Stomach (tissue), 9 donors: Measurements from ENCODE around the gene OSBPL2. TPM values are rescaled to one million over a fixed set of nuclear protein-coding genes. Genes with fewer than 3 reads are reported as not detected.
A peak's percentile ranks its signal among the peaks of the same experiment; 100 is the strongest.

ENCODE experiments used
- DNase-seq, 2 donors: peaks; one replicate each; pipeline versions ENCODE4 v3.0.0 to v3.0.0-alpha.2; 2013 to 2019
- H3K27ac ChIP-seq, 5 donors: fragments of 200-600 bp in 4 of 5; sonication (generic) in 4 of 5; one replicate each; pipeline ENCODE4 v1.5.1; 2013 to 2019; ENCODE audit warnings: mild to moderate bottlenecking in 1 of 5, moderate library complexity in 1 of 5
- H3K27me3 ChIP-seq, 3 donors: fragments of 200-600 bp; sonication (generic); one replicate each; pipeline ENCODE4 v1.5.1; 2017 to 2019; ENCODE audit warnings: mixed run types in 1 of 3
- H3K36me3 ChIP-seq, 4 donors: fragments of 200-600 bp; sonication (generic); 1 replicate in 3 of 4; 2 replicates in 1 of 4; pipeline ENCODE4 v1.5.1; 2016 to 2019
- H3K4me1 ChIP-seq, 4 donors: fragments of 200-600 bp; sonication (generic); one replicate each; pipeline ENCODE4 v1.5.1; 2016 to 2019
- H3K4me3 ChIP-seq, 4 donors: fragments of 200-600 bp; sonication (generic) in 3 of 4; one replicate each; pipeline ENCODE4 v1.5.1; 2016 to 2019; ENCODE audit warnings: mild to moderate bottlenecking in 1 of 4
- H3K9me3 ChIP-seq, 4 donors: fragments of 200-600 bp; sonication (generic); one replicate each; pipeline ENCODE4 v1.5.1; 2016 to 2019
- EP300 ChIP-seq: sonication (generic); formaldehyde crosslinking; IDR thresholded peaks from one replicate; pipeline ENCODE4 v1.6.1; 2017; ENCODE audit warnings: antibody characterized with exemption
- POLR2A ChIP-seq, 4 donors: fragments of 450-650 bp; IDR thresholded peaks; one replicate each; pipeline ENCODE4 v1.6.1; 2016; ENCODE audit warnings: antibody characterized with exemption in 4 of 4, control low read depth in 2 of 4, mild to moderate bottlenecking in 1 of 4, moderate library complexity in 1 of 4
- POLR2AphosphoS5 ChIP-seq, 3 donors: sonication (generic); formaldehyde crosslinking; IDR thresholded peaks; one replicate each; pipeline ENCODE4 v1.6.1; 2016; ENCODE audit warnings: antibody characterized with exemption in 3 of 3
- WGBS, 5 donors: extraction: QIAGEN DNeasy Blood & Tissue Kit in 3 of 5; methylation state at CpG; one replicate each; pipeline versions ENCODE4 v1.1.5 to v1.1.7; 2013 to 2018; 5-methylcytosine and 5-hydroxymethylcytosine counted together
- intact Hi-C: fragments of 100-400 bp; cut with DNase I; formaldehyde crosslinking; loops from one replicate; pipeline ENCODE4 v1.15.1; 2023; ENCODE audit warnings: low total_unique reads
- polyA plus RNA-seq, 3 donors: library from polyadenylated mRNA; stranded (reverse); fragments of 200-250 nt; gene quantifications; one replicate each; pipeline ENCODE4 v1.2.3, GENCODE V29; 2013
- total RNA-seq, 5 donors: library from RNA; depleted of rRNA; stranded (reverse); fragments of >200 nt; gene quantifications; one replicate each; pipeline versions ENCODE4 v1.1.0 to v1.2.3, GENCODE V29; 2014 to 2016
- TF ChIP-seq, protein P1 (sequence below), 7 experiments: fragments of 450-650 bp in 4 of 7; fragments of 200-600 bp in 3 of 7; sonication (generic) in 3 of 7; IDR thresholded peaks; one replicate each; pipeline ENCODE4 v1.5.1; 2016 to 2019; ENCODE audit warnings: antibody characterized with exemption in 7 of 7, control low read depth in 2 of 7, mild to moderate bottlenecking in 1 of 7
- donor health status: healthy with polysubstance abuse.
- donor health status: Bipolar disorder and iron deficiency.
- donor health status: healthy.

Gene OSBPL2
- total and polyA plus RNA-seq, 8 donors = 15.1 to 83.4 (median 36.7) TPM

DNA sequence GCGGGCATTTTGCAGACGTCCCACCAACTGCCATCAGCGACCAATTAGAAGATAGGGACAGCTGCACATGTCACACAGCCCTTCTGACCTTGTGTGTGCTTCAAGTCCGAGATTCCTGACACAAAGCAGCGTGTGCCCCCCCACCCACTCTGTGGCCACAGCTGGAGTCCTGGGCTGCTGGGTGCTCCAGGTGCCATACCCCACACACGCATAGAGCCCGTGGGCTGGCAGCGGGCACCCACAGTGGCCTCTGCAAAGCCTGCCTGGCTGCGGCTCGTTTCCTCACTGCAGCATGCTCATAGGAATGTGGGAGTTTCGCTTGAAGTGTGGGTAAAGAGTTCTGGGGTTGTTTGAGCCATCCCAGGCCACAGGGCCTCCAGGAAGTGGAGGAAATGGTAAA is 62.0 kb downstream of the OSBPL2 start:
- intact Hi-C loops = loop anchor here (5.0 kb wide), 1 partner anchor 82 kb away; no protein-coding TSS in a partner anchor

DNA sequence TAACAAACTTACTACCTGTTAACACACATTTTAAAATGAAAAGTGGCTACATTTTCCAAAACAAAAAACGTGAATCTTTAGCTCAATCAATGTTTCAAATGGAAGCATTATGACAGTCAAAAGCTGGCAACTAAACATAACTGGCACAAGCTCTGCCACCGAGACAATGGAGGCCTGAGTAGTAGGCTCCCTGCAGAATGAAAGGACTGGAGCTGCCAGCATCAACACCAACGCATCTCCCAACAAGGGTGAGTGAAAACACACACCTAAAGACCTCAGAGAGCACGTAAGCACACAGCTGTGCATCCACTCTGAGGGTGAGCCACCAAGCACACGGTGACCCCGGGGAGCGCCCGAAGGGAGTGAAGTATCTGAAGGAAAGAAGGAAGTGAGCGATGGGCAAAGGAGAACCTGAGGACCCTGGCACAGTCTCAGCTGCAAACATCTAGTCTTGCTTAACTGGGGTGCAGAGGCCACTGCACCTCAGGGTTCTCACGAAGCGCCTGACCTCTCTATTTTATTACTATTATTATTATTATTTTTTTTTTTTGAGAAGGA is 62.9 kb downstream of the OSBPL2 start:
- Histone ChIP-seq H3K4me3 (no peak overlapping the region), H3K27me3 (no peaks in the 10 kb centered on the region), H3K36me3 (peaks cover 16 to 51% (median 48%) of the 10 kb centered on the region in 4 donors), H3K4me1 (peaks cover 26 to 41% (median 34%) of the 10 kb centered on the region in 4 donors), H3K9me3 (no peaks in the 10 kb centered on the region), H3K27ac (peak overlapping the region in 4 of 5 donors; percentile 97 to 99 (median 98))
- intact Hi-C loops = loop anchor here (5.0 kb wide), 1 partner anchor 81 kb away; no protein-coding TSS in a partner anchor
- TF ChIP-seq EP300 (no peak), POLR2AphosphoS5 (IDR thresholded peaks at IDR 0.05) (no peak), POLR2A (IDR thresholded peaks at IDR 0.05) (no peak)
- TF ChIP-seq, protein P1, sequence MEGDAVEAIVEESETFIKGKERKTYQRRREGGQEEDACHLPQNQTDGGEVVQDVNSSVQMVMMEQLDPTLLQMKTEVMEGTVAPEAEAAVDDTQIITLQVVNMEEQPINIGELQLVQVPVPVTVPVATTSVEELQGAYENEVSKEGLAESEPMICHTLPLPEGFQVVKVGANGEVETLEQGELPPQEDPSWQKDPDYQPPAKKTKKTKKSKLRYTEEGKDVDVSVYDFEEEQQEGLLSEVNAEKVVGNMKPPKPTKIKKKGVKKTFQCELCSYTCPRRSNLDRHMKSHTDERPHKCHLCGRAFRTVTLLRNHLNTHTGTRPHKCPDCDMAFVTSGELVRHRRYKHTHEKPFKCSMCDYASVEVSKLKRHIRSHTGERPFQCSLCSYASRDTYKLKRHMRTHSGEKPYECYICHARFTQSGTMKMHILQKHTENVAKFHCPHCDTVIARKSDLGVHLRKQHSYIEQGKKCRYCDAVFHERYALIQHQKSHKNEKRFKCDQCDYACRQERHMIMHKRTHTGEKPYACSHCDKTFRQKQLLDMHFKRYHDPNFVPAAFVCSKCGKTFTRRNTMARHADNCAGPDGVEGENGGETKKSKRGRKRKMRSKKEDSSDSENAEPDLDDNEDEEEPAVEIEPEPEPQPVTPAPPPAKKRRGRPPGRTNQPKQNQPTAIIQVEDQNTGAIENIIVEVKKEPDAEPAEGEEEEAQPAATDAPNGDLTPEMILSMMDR (IDR thresholded peaks at IDR 0.05) = no peak
- DNase-seq = no peak
- 83 to 89% (median 86%) methylated on average over 11 of the region's 11 CpGs for WGBS, 5 donors

More for the DNA sequence above, 62.0 kb downstream of the OSBPL2 start:
- Histone ChIP-seq H3K4me3 (no peak overlapping the region), H3K9me3 (no peaks in the 10 kb centered on the region), H3K27me3 (no peaks in the 10 kb centered on the region), H3K4me1 (peaks cover 17 to 32% (median 26%) of the 10 kb centered on the region in 4 donors), H3K36me3 (peaks cover 16 to 51% (median 49%) of the 10 kb centered on the region in 4 donors), H3K27ac (no peak overlapping the region)
- DNase-seq = no peak
- 74 to 85% (median 83%) methylated on average over 10 to 11 of the region's 11 CpGs for WGBS, 5 donors
- no peak for TF ChIP-seq POLR2AphosphoS5 (IDR thresholded peaks at IDR 0.05)
- TF ChIP-seq POLR2A (IDR thresholded peaks at IDR 0.05) = no peak
- TF ChIP-seq, protein P1 (IDR thresholded peaks at IDR 0.05) = no peak
- no peak for TF ChIP-seq EP300

DNA sequence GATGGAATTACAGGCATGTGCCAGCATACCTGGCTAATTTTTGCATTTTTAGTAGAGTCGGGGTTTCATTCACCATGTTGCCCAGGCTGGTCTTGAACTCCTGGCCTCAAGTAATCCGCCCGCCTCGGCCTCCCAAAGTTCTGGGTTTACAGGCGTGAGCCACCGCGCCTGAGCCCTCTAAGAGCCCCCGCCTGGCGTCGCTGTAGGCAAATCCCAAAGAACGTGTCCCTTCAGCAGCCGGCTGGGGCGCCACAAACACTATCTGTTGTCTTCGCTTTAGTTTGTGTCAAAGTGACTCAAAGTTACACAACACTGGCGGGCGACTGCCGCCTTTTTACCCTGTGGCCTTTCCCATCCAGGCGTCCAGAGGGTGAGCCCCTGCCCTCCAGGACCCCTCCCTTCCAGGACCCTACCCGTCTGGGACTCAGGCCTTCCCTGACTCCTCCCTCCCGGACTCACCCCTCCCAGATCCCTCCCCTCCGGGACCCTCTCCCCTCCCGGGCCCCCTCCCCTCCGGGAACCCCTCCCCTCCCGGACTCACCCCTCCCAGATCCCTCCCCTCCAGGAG is 63.5 kb downstream of the OSBPL2 start:
- peak; percentile 93 to 96 for DNase-seq
- H3K9me3 ChIP-seq = no peaks in the 10 kb centered on the region
- TF ChIP-seq, protein P1 (IDR thresholded peaks at IDR 0.05) = peak in 5 of 7 experiments; percentile 71 to 87 (median 80)
- no peak for TF ChIP-seq POLR2A (IDR thresholded peaks at IDR 0.05)
- TF ChIP-seq EP300 = no peak
- TF ChIP-seq POLR2AphosphoS5 (IDR thresholded peaks at IDR 0.05) = peak; percentile 31 to 90 (median 79)
- H3K27ac ChIP-seq = peak overlapping the region; percentile 96 to 99 (median 97)
- H3K4me1 ChIP-seq = peaks cover 26 to 47% (median 37%) of the 10 kb centered on the region in 4 donors
- peak overlapping the region; percentile 78 to 92 (median 82) for H3K4me3 ChIP-seq
- no peaks in the 10 kb centered on the region for H3K27me3 ChIP-seq
- 1 to 4% (median 3%) methylated on average over 21 to 24 of the region's 24 CpGs for WGBS, 5 donors
- intact Hi-C loops = loop anchor here (5.0 kb wide), 1 partner anchor 80 kb away; no protein-coding TSS in a partner anchor
- H3K36me3 ChIP-seq = peaks cover 17 to 51% (median 48%) of the 10 kb centered on the region in 4 donors

DNA sequence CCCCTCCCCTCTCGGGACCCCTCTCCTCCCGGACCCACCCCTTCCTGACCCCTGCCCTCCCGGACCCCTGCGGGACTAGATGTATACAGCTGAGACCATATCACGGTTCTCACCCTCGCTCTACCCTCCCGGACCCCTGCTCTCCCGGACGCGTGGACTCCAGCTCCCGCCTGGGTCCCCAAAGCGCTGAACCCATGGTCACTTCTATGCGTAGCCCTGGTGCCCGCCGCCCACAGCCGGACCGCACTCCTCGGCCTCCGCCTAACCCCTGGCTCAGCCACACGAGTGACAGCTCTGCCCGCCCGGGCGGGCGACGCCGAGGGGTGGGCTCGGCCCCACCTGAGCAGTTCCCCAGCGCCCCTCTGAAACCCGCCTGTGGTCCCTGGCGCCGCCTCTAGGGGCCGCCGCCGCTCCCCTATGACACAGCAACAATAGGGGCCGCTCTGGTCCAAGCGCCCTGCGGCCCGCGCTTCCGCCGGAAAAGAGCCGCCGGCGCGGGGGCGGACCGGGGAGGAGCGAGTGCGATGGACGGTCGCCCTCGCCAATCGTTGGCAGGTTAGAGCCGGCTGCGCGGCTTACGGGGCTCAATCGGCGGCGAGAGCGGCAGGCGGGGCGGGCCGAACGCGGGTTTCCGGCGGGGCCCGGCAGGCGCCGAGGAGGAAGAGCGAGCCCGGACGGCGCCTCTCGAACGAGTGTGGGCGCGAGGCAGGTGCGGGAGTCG is 64.2 kb downstream of the OSBPL2 start, which contains the start of gene ADRM1:
TSS of gene ADRM1 (plus strand) at position 657 of the 721 bp plus-strand sequence. CDS start 572 bp downstream, outside the sequence.
- Histone ChIP-seq H3K4me3 (peak within 1 kb of the TSS; percentile 78 to 92 (median 82)), H3K4me1 (peaks cover 26 to 53% (median 40%) of the 10 kb centered on the region in 4 donors), H3K27me3 (no peaks in the 10 kb centered on the region), H3K9me3 (no peaks in the 10 kb centered on the region), H3K36me3 (peaks cover 23 to 51% (median 49%) of the 10 kb centered on the region in 4 donors), H3K27ac (peak within 1 kb of the TSS; percentile 96 to 99 (median 97))
- 0% methylated on average over 25 to 81 of the region's 81 CpGs for WGBS, 5 donors
- peak; percentile 97 to 99 for DNase-seq
- TF ChIP-seq, protein P1 (IDR thresholded peaks at IDR 0.05) = peak in 6 of 7 experiments; percentile 82 to 98 (median 96)
- peak; percentile 50 to 93 (median 73) for TF ChIP-seq POLR2AphosphoS5 (IDR thresholded peaks at IDR 0.05)
- TF ChIP-seq POLR2A (IDR thresholded peaks at IDR 0.05) = no peak
- TF ChIP-seq EP300 = no peak
- intact Hi-C loops = loop anchor here (5.0 kb wide), 1 partner anchor 80 kb away; no protein-coding TSS in a partner anchor
